GM10248 (cell line): ENCODE data around the gene PPP2R3C.
A peak's percentile ranks its signal among the peaks of the same experiment; 100 is the strongest.

Experiments used
- CTCF ChIA-PET: fragments of 300-600 bp; sonication (Branson Sonifier 250); formaldehyde crosslinking; extraction: SDS; loops from one replicate; lab custom pipeline; 2021; ENCODE audit warnings: antibody characterized with exemption; lab: Yijun Ruan, JAX
- POLR2A ChIA-PET: fragments of 350-650 bp; sonication (Branson Sonifier 250); formaldehyde crosslinking; extraction: SDS; loops from one replicate; lab custom pipeline; 2020; ENCODE audit warnings: antibody characterized with exemption; lab: Yijun Ruan, JAX
- DNase-seq: peaks from one replicate; pipeline ENCODE4 v3.0.0; 2012; ENCODE audit errors: extremely low spot score
- CTCF ChIP-seq: IDR thresholded peaks from 2 replicates; pipeline ENCODE4 v1.5.1; 2012; ENCODE audit warnings: mild to moderate bottlenecking, low read depth; ENCODE audit errors: extremely low read depth, missing control alignments, control extremely low read depth

PPP2R3C gene

DNA sequence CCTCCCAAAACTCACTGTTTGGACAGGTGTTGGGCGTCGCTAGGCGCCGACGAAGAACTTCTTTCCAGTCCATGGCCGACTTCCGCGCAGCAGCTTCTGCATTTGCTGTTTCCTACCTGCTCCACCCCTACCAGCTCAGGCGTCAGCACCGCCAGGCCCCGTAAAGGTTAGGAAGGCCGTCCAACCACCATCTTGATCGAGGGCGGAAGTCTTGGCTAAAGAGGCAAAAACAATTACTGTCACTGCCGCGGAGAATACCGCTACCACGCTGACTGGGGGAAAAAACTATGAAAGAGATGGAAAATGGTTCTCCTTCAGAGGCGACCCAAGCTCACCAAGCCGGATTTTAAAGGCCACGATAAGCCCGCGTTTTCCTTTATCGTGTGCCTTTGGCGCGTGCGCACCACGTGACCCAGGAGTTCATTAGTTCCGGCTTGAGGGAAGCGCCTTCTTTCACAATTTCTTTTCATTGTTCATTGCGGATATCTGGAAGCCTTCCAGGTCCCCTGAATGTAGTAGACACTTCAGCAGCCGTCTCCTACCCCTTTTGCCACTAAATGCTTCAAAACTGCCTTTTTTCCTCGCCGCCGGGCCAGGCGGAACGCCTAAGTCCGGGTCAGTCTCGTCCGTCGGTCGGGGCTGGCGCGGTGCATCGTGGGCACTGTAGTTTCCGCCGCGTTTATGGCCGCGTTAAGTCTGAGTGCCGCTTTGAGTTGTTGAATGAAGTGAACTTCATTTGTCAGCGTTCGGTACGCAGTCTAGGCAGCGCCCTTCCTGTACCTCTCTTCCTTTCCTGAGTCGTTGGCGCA is at the start of gene PPP2R3C, which contains the start of gene PRORP:
Gene PPP2R3C (minus strand): TSS at position 104 of the 809 bp plus-strand sequence. CDS start 31 bp downstream, at position 73.
Gene PRORP (plus strand): TSS at position 666 of the 809 bp plus-strand sequence. CDS start 694 bp downstream, outside the sequence.
- CTCF ChIA-PET = interaction anchor here (0.9 to 2.3 kb wide), 8 partner anchors 9 to 298 kb away, joined by 3 to 12 read pairs (median 3); no protein-coding TSS in a partner anchor
- POLR2A ChIA-PET = interaction anchor here (0.5 to 1.8 kb wide), 6 partner anchors 11 to 282 kb away, joined by 3 to 14 read pairs (median 4); partner anchors contain the start of genes NFKBIA and PSMA6
- TF ChIP-seq CTCF = no peak
- peak; percentile 93 for DNase-seq

DNA sequence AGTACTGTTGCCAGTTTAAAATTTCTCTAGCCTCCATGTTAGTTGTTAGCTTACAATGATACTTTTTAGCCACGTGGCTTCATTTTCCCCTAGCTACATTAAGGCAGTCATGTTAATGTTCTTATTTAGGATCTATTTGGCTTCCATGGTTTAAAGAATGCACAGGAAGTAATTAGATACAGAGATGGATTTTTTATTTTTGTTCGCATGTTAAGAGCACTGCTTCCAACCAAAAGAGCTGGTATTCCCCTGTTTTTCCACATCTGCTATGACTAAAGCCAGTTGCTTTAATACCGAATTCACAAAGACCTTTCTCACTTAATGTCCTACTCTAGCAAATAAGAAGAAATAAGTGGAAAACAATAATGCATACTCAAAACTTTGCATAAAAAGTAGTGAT is 45.7 kb upstream of the PPP2R3C start:
- POLR2A ChIA-PET = interaction anchor here (0.5 kb wide), 1 partner anchor 171 kb away, joined by 3 read pairs; no protein-coding TSS in a partner anchor
- CTCF ChIA-PET = interaction anchor here (1.1 to 1.4 kb wide), 3 partner anchors 9 to 52 kb away, joined by 3 to 5 read pairs (median 3); no protein-coding TSS in a partner anchor
- no peak for DNase-seq
- no peak for TF ChIP-seq CTCF

DNA sequence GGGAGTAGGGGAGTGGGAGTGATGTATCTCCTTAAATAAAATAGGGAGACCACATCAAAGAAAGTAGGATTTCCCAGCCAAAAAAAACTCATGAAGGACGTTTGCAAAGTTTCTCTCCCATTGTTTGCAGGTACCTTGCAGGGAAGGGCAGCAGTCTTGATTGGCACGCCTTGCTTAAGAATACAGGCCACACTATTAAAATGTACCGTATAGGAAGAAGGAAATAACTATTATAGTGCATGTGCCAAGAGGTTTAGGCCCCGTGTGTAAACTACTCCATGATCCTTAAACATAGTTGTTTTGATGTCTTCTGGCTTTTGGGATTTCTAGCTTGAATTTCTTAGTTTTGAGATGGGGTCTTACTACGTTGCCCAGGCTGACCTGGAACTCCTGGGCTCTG is 43.1 kb upstream of the PPP2R3C start:
- ChIA-PET POLR2A (no interaction called here), CTCF (interaction anchor here (1.1 to 1.4 kb wide), 2 partner anchors 9 to 11 kb away, joined by 3 read pairs; no protein-coding TSS in a partner anchor)
- TF ChIP-seq CTCF = no peak
- DNase-seq = no peak

DNA sequence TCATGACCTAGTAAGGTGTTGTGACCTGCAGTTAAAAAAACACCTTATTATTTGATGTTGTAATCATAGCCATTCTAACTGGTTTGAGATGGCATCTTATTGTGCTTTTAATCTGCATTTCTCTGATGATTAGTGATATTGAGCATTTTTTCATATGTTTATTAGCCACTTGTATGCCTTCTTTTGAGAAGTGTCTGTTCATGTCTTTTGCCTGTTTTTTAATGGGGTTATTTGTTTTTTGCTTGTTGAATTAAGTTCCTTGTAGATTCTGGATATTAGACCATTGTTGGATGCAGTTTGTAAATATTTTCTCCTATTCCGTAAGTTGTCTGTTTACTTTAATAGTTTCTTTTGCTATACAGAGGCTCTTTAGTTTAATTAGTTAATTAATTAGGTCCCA is 41.6 kb upstream of the PPP2R3C start:
- POLR2A ChIA-PET = no interaction called here
- no peak for DNase-seq
- CTCF ChIA-PET = interaction anchor here (1.2 to 1.5 kb wide), 3 partner anchors 9 to 22 kb away, joined by 3 to 5 read pairs (median 5); no protein-coding TSS in a partner anchor
- TF ChIP-seq CTCF = no peak

- POLR2A ChIA-PET = no interaction called here
- no peak for DNase-seq
- no peak for TF ChIP-seq CTCF
- CTCF ChIA-PET = interaction anchor here (1.0 to 1.7 kb wide), 3 partner anchors 10 to 104 kb away, joined by 3 to 4 read pairs (median 3); no protein-coding TSS in a partner anchor
Measured at GRCh38 chr14:35161231-35161630, 39.4 kb upstream of the PPP2R3C start.

DNA sequence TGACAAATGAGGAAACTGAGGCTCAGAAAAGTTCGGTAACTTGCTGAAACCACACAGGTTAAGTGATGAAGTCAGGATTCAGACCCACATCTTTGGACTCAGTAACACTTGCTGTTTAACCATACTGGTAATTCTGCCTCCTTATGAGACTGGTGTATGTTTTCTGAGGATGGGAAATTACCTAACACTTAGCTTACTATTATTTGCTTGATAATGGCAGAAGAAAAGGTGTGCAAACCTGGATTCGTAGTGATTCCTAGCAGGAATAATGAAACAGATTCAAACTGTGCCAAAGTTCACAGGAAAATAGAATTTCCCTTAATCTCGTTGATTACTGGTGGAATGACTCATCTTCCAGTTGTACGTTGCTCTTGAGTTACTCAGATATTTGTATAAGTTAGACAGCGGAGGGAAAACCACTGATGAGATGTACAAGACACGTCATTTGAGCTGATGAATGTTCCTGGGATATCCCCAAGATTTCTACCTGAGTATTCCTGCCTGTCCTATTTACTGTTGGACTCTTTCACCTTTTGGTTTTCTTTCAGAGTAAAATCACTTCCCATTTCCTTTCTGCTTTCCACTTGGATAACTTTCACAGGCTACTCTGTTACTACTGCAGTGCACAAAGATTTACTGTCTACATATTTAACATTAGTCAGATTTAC is 38.1 kb upstream of the PPP2R3C start:
- CTCF ChIA-PET = interaction anchor here (8.1 kb wide), 1 partner anchor 17 kb away, joined by 82 read pairs; no protein-coding TSS in a partner anchor
- no peak for TF ChIP-seq CTCF
- POLR2A ChIA-PET = interaction anchor here (1.0 kb wide), 1 partner anchor 245 kb away, joined by 3 read pairs; the partner anchor contains the start of gene NFKBIA
- DNase-seq = no peak
